Measurements from ENCODE around the gene DES.
A peak's percentile ranks its signal among the peaks of the same experiment; 100 is the strongest.

Gene DES

DNA sequence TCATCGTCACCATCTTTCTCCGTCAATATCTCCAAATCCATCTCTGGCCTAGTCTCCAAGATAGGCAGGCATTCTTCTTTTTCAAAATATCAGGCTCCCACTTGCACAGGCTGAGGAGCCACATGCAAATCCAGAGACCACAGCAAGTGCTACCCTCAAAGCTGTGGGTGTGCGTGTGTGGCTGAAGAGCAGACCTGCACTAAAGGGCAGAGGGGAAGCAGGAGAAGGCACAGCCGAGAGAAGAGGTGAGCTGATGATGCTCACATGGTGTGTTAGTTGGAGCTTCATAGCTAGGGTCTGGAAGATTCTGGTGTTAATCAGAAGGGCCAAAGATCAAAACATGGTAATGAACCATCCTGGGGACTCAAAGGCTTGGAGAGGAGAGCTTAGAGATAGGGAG, 20.3 kb downstream of the DES start:
- DNase-seq (ENCODE audit: low read depth) = no peak

DNA sequence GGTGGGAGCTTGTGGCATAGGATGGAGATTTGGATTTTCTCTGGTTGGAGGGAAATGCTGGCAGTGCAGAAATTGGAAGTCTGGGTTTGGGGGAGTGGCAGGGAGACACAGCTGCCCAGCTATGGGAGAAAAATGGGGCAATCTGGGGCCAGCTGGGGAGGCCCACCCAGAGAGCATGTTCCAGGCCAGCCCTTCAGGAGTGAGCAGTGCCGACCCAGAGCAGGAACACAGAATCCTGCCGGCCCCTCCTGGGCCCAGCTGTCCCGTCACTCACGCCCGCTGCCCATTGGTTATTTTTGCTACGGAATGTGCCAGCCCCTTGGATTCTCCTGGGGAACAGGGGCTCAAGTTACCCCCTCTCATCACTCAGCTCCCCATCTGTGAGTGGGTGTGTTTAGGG, 21.3 kb downstream of the DES start:
- no peak for DNase-seq (ENCODE audit: low read depth)

DNA sequence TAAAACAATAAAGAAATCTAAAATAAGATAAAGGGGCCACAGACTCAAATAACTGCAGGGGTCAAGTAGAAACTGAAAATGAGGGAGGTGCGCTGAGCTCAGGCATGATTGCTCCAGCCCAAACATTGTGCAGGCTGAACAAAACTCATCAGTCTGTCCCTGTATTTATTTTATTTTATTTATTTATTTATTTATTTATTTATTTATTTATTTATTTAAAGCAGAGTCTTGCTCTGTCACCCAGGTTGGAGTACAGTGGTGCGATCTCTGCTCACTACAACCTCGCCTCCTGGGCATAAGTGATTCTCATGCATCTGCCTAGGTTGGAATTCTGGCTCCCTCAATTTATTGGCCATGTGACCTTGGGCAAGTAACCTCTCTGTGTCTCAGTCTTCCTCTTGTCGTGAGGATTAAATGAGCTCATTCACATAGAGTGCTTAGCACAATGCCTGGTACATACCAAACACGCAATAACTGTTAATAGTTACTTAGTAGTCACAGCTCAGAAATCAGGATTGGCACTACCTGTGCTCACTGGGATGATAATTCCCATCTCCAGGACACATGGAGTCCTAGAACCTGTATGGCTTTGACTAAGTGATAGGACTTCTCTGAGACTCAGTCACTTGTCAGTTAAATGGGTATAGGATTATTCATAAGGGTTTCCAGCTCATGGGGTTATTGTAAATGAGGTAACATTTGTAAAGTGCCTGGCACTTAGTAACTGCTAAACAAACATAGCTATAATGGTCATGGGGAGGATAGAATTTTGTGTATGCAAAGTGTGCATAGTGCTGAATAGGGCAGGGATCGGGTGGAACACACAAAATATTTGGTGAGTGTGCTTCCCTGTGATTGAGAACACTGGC, 22.4 kb downstream of the DES start:
- peak; percentile 34 for DNase-seq (ENCODE audit: low read depth)

DNA sequence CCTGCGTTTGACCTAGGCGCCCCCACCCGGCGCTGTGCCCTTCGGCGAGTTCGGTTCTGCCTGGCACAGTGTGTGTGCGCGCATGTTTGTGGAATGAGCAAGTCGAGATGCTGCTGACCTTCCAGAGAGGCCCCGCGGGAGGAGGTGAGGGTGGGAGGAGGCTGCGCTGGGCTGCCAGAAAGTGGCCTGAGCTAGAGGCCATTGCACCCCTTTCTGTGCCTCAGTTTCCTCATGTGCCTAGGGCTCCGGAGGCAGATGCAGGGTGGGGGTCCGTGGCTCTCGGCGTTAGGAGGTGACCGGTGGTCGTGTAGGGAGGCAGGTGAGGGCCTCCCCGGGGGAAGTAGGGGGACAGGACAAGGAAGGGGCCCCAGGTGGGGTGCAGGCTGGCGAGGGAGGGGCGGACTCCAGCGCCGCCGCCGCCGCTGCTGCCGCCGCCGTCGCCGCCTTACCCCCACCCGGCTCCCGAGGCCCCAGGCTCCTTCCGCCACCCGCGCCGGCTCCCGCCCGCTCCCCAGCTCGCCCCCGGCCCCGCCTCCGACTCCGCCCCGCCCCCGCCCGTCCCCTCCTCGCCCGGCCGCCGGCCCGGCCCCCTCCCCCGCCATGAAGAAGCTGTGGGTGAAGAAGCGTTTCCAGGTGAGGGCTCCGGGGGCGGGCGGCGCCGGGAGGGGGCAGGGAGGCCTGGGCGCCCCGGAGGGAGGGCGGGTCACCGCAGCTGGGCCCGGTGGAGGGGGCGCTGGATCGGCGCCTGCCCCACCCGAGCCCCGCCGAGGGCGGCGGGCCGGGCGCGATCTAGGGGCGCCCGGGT, 23.5 kb downstream of the DES start:
- peak; percentile 76 for DNase-seq (ENCODE audit: low read depth)

DNA sequence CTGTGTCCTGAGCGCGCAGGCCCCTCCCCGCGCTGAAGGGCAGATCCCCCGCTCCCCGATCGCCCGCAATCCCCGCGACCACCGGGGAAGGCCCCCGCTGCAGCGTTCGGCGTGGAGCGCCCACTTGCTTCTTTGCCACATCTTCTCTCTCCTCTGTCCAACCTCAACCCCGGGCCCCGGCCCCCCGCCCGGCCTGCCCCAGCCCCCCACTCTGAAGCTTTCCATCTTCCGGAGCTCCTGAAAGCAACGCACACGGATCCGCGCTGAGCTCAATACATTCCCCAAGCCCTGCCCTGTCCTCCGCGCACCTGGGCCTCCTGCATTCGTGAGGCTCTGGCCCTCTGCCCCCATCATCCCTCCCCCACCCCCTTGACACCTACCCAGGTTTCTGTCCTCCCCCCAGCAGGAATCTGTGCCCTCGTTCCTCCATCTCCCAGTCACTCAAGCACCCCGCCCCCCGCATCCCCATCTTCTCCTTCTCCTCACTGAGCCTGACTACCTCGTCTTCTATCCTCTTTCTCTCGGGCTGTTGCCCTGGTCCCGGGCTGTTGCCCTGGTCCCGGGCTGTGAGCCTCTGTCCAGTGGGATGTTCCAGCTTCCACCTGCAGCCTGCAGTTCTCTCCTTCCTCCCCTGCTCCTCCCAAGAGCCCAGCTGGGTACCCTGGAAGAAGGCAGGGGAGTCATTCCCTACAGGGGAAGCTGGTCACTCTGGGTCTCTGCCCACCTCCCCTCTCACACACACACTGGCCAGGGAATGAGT, 24.3 kb downstream of the DES start:
- DNase-seq (ENCODE audit: low read depth) = peak; percentile 32

DNA sequence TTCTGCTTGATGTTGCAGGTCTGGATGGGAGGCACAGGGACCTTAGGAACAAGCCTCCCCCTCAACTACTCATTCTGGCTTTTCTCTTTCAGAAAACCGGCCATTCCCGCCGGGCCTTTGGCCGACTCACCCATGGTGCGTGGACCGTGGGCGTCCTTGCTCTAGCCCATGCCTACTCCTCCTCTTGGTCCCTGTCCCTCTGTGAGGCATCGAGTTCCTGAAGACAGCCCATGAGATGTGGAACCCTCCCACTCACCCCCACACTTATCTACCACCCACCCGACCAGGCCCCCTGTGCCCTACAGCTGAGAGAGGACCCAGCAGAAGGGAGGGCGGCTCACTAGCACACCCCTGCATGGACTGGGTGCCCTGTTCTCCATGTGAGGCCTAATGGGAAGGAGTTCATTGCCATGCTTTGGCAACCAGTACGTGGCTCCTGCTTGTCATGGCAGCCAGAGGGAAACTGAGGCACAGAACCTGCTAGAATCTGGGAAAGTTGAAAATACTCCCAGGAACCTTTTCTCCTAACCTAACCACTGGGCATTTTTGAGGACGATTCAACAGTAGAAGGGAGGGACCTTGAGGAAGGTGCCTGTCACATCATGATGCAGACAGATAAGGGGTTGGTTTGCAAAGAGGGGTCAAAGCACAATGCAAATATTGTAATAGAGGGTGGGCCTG, 25.0 kb downstream of the DES start:
- DNase-seq (ENCODE audit: low read depth) = peak; percentile 10

DNA sequence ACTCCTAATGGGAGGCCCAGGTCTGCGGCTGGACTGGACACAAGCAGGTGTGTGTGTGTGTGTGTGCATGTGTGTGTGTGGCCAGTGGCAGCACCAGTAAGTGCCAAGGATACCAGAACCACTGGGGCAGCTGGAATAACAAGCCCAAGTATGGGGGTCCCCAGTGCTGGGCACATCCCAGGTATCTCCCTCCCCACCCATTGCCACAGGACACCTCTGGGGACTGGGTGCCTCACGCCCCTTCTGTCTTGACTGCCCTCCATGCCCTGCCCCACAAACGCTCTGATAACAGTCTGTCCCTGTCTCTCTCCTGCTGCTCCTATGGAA, 25.5 kb downstream of the DES start:
- no peak for DNase-seq (ENCODE audit: low read depth)

DNA sequence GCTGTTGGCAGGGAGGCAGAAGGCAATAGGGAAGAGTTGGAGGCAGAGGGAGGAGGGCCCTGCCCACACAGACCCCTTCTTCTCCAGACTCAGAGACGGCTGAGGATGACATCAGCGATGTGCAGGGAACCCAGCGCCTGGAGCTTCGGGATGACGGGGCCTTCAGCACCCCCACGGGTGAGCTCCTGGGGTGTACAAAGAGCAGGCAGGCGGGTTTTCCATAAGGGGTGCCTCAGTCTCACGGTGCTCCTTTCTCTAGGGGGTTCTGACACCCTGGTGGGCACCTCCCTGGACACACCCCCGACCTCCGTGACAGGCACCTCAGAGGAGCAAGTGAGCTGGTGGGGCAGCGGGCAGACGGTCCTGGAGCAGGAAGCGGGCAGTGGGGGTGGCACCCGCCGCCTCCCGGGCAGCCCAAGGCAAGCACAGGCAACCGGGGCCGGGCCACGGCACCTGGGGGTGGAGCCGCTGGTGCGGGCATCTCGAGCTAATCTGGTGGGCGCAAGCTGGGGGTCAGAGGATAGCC, 26.5 kb downstream of the DES start:
- no peak for DNase-seq (ENCODE audit: low read depth)

DNA sequence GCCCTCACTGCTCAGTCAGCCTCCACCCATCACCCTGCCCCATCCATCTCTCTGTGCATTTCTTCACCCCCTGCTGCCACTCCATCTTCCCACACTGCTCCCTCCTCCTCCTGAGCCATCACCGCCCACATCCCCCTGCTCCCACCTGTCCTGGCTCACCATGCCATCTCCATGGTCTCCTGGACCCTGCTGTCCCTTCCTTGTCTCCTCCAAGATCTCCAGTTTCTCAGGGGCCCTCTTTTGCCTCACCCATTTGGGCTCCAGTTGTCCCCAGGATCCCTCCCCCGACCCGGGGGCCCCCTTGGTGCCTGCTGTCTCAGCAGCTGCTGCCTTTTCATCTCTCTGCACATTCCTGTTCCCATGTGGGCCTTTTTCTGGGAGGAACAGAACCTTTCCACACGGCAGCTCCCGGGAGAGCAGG, 27.1 kb downstream of the DES start:
- DNase-seq (ENCODE audit: low read depth) = no peak

DNA sequence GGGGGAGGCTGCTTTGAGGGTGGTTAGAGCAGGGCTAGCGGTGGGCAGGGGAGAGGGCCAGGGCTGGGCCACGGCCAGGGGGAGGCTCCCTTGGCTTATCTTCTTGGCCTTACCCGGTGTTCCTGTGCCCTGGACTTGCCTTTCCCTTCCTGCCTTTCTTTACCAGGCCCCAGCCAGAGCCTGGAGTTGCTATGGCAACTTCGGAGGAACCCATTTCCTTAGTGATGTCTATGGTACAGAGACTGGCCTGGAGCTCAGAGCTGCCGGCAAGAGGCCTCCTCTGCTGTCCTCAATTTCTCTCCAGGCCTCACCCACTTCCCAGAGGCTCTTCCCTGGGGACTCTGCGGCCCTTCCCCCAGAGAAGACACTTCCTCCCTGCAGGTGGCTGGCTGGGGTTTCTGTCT, 27.9 kb downstream of the DES start:
- peak; percentile 44 for DNase-seq (ENCODE audit: low read depth)

DNA sequence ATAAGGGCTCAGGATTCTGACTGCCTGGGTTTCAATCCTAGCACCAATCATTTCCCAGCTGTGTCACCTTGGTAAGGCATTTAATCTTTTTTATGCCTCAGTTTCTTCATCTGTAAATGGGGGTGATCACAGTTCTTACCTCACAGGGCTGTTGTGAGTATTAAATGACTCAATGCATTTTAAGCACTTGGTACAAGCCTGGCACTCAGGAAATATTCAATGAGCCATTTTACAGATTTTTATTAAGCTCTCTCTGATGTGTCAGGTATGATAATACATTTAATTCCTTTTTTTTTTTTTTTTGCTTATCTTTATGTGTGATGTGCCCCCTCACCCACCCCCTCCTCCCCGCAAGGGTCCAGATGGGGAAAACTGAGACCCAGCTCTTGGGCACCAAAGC, 28.5 kb downstream of the DES start:
- DNase-seq (ENCODE audit: low read depth) = no peak

DNA sequence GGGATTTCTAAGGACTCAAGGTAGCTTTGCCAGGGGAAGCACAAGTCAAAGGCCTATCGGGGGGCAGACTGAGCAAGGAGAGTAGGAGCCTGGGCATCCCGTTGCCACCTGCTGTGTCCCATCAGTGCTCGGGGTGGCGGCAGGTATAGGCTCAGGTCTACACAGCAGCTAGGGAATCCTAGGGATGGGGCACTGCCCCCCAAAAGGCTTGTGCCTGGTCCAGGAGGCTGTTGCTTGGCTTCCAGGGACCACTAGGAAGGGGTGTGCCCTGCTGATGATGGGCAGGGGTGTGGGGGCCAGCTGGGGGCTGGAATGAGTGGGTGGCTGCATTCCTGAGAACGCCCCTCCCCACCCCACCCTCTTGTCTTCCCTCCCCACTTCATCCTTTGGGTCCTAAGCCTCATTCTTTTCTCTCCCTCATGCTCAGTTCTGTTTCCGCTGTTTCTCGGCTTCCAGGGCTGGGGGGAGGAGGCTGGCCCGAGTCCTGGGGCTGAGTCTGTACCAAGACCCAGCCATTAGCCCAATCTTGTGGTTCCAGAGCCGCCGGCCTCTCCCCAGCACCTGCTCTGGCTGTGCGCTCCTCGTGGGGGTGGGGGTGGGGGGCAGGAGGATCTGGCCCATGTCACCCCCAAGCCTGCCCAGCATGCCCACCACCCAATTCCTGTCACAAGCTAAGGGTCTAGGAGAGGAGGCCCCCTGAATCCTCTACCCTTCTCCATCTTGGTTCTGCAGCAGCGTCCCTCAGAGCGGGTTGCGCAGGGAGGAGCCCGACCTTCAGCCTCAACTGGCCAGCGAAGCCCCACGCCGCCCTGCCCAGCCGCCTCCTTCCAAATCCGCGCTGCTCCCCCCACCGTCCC, 29.3 kb downstream of the DES start:
- no peak for DNase-seq (ENCODE audit: low read depth)

DNA sequence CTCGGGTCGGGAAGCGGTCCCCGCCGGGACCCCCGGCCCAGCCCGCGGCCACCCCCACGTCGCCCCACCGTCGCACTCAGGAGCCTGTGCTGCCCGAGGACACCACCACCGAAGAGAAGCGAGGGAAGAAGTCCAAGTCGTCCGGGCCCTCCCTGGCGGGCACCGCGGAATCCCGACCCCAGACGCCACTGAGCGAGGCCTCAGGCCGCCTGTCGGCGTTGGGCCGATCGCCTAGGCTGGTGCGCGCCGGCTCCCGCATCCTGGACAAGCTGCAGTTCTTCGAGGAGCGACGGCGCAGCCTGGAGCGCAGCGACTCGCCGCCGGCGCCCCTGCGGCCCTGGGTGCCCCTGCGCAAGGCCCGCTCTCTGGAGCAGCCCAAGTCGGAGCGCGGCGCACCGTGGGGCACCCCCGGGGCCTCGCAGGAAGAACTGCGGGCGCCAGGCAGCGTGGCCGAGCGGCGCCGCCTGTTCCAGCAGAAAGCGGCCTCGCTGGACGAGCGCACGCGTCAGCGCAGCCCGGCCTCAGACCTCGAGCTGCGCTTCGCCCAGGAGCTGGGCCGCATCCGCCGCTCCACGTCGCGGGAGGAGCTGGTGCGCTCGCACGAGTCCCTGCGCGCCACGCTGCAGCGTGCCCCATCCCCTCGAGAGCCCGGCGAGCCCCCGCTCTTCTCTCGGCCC, 30.1 kb downstream of the DES start:
- DNase-seq (ENCODE audit: low read depth) = no peak

DNA sequence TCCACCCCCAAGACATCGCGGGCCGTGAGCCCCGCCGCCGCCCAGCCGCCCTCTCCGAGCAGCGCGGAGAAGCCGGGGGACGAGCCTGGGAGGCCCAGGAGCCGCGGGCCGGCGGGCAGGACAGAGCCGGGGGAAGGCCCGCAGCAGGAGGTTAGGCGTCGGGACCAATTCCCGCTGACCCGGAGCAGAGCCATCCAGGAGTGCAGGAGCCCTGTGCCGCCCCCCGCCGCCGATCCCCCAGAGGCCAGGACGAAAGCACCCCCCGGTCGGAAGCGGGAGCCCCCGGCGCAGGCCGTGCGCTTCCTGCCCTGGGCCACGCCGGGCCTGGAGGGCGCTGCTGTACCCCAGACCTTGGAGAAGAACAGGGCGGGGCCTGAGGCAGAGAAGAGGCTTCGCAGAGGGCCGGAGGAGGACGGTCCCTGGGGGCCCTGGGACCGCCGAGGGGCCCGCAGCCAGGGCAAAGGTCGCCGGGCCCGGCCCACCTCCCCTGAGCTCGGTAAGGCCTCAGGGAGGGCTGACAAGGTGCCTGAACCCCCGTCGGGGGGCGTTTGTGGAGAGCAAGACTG, 30.7 kb downstream of the DES start:
- no peak for DNase-seq (ENCODE audit: low read depth)

DNA sequence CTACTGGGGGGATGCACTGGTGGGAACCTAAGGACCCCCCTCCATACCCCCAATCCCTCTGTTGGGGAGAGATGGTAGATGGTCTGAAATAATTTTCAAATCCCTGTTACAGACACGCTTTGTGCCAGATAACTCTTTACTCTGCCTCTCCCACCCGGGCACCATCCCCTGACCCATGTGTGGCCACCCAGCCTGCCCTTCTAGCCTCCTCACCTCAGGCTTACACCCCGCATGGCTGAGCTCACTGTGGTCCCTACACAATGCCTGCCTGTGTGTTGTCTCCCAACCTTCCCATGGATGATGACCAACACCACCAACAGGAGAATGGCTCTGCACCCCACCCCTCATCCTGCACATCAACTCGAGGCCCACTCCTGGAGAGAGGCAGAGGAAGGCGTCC, 31.4 kb downstream of the DES start:
- no peak for DNase-seq (ENCODE audit: low read depth)

DNA sequence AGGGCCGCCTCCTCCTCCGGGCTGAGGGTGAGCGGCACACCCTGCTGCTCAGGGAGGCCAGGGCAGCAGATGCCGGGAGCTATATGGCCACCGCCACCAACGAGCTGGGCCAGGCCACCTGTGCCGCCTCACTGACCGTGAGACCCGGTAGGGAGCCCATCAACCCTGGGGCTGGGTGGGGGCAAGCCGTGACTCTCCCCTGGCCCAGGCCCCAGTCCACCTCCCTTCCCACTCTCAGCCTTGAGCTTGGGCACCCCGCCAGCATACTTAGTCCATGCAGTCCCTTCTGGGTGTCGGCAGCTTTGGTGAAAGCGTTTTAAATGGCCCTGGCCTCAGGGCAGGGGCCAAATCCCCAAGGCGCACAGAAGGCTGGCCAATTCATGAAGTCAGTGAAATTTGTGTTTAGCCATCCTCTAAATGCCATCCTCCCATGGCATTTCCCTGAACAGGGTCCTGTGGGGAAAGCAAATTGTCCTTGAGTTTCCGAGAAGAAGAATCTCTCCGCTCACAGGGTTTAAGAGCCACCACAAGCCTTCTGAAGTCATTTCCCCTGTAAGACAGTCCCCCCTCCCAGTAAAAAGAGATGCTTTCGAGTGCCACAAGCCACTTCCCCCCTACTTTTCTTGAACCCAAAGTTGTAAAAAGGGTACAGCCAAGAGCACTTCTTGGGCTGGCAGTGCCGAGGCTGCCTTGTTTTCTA, 33.6 kb downstream of the DES start:
- DNase-seq (ENCODE audit: low read depth) = peak; percentile 14

DNA sequence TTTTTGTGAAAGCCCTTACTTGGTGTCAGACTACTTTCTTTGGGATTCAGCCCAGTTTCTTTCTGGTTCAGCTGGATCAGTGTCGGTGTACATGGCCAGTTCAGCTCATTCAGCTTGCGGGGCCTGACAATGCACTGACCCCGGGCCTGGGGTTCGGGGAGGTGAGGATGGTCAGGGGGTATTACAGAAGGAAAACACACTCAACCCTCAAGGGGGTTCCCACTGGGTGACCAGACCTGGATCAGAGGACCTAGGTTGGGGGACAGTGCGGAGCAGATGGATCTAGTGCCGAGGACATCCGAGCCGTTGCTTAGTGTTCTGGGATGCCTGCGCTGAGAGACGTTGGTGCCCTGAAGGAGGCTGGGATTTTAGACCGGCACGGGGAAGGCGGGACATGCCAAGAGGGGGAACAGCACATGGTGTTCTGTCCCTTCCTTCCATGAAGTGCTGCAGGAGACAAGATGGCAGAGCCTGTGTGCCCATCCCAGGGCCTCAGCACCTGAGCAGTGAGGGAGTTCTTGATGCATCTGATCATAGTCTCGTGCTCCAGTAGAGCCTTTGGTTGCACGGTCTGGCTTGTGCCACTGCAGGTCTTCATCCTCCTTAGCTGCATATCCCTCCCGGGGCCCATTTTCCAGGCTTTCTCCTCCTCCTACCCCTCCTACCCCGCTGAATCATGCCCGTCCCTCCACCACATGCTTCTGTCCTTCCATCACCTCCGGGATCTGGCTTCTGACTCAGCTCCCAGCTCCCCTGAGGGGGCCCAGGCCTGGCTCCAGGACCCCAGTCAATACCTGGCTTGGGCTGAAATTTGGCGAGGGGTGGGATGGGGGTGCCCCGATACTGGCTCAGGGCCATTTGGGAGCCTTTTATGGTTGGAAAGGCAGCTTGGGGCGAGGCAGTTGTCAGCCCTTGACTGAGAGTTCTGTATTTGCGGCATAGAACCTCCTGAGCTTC, 34.5 kb downstream of the DES start:
- DNase-seq (ENCODE audit: low read depth) = peak; percentile 97

Measured in ELR (cell line).